PC-9 (cell line): ENCODE results near the gene FBP2. TPM values are rescaled to one million over a fixed set of nuclear protein-coding genes. Genes with fewer than 3 reads are reported as not detected.
A peak's percentile ranks its signal among the peaks of the same experiment; 100 is the strongest.

Experiments
- BruUV-seq: library from RNA; stranded (reverse); fragments of 400-500 nt; replicated peaks from 2 replicates; lab custom pipeline; 2021; lab: Mats Ljungman, UMichigan
- CTCF ChIA-PET: fragments of 300-600 bp; sonication (Branson Sonifier 250); formaldehyde crosslinking; loops from one replicate; lab custom pipeline; 2022; ENCODE audit warnings: antibody characterized with exemption; lab: Charles Lee
- POLR2A ChIA-PET: fragments of 300-600 bp; sonication (Branson Sonifier 250); formaldehyde crosslinking; loops from one replicate; lab custom pipeline; 2022; ENCODE audit warnings: antibody characterized with exemption; ENCODE audit not compliant: unreplicated experiment; lab: Charles Lee
- DNase-seq, 2 experiments: peaks; one replicate each; pipeline versions ENCODE4 v3.0.0 to v3.0.0-alpha.2; 2015 to 2022; ENCODE audit warnings: mixed read lengths in 1 of 2
- H2AFZ ChIP-seq: fragments of 200-600 bp; sonication (generic); 2 replicates; pipeline ENCODE4 v1.8.1; 2017; ENCODE audit warnings: antibody characterized with exemption
- H3F3A ChIP-seq: fragments of 200-600 bp; sonication (generic); 2 replicates; pipeline ENCODE4 v1.8.1; 2017; ENCODE audit warnings: antibody characterized with exemption, mild to moderate bottlenecking, low read depth; ENCODE audit not compliant: insufficient read depth
- H3K27ac ChIP-seq: fragments of 200-600 bp; sonication (generic); 2 replicates; pipeline ENCODE4 v1.6.1; 2016; ENCODE audit warnings: mixed run types
- H3K27me3 ChIP-seq: fragments of 200-600 bp; sonication (generic); 2 replicates; pipeline ENCODE4 v1.6.1; 2016; ENCODE audit warnings: low read depth, mixed run types; ENCODE audit not compliant: insufficient read depth
- H3K36me3 ChIP-seq: fragments of 200-600 bp; sonication (generic); 2 replicates; pipeline ENCODE4 v1.6.1; 2016; ENCODE audit warnings: low read depth, mixed run types
- H3K4me1 ChIP-seq: fragments of 200-600 bp; sonication (generic); replicated peaks from 2 replicates; pipeline ENCODE4 v1.6.1; 2016; ENCODE audit warnings: mixed run types; ENCODE audit not compliant: insufficient read depth
- H3K4me2 ChIP-seq: fragments of 200-600 bp; sonication (generic); 2 replicates; pipeline ENCODE4 v1.6.1; 2017; ENCODE audit warnings: mixed run types
- H3K4me3 ChIP-seq: fragments of 200-600 bp; sonication (generic); 2 replicates; pipeline ENCODE4 v1.6.1; 2016; ENCODE audit warnings: mixed run types
- H3K79me2 ChIP-seq: fragments of 200-600 bp; sonication (generic); 2 replicates; pipeline ENCODE4 v1.6.1; 2017; ENCODE audit warnings: low read depth, mixed run types
- H3K9me2 ChIP-seq: fragments of 200-600 bp; sonication (generic); 2 replicates; pipeline ENCODE4 v1.8.1; 2017; ENCODE audit warnings: mild to moderate bottlenecking; ENCODE audit not compliant: insufficient read depth
- H3K9me3 ChIP-seq: fragments of 200-600 bp; sonication (generic); 2 replicates; pipeline ENCODE4 v1.8.1; 2016; ENCODE audit warnings: low read depth; ENCODE audit not compliant: insufficient read depth
- H4K20me1 ChIP-seq: fragments of 200-600 bp; sonication (generic); 2 replicates; pipeline ENCODE4 v1.8.1; 2017; ENCODE audit not compliant: insufficient read depth
- CTCF ChIP-seq: fragments of 200-600 bp; sonication (generic); conservative IDR thresholded peaks from 2 replicates; pipeline ENCODE4 v1.6.1; 2017; ENCODE audit warnings: mixed run types, antibody characterized with exemption, mild to moderate bottlenecking, moderate library complexity
- EZH2 ChIP-seq: fragments of 200-600 bp; sonication (generic); IDR thresholded peaks from 2 replicates; pipeline ENCODE4 v1.8.0; 2017; ENCODE audit warnings: antibody characterized with exemption, low read depth
- intact Hi-C: fragments of 100-400 bp; cut with micrococcal nuclease; formaldehyde crosslinking; loops from one replicate; pipeline ENCODE4 v1.10.0; 2022; ENCODE audit not compliant: unreplicated experiment
- total RNA-seq: library from RNA; stranded (reverse); gene quantifications from 2 replicates; pipeline ENCODE4 v1.2.3, GENCODE V29; 2021

The FBP2 gene
- total RNA-seq, 1 experiment from 2014 or later, result not detected

GRCh38 chr9:94554439-94555331 is 38.9 kb downstream of the FBP2 start, which contains the start of gene PCAT7:
TSS of gene PCAT7 (plus strand) at chr9:94555083.
- 0 out of 2 replicates have a peak, but pooled peaks cover 3% of the 10 kb centered on the region for H3K9me3 ChIP-seq
- BruUV-seq, result TSS peak; percentile 34
- POLR2A ChIA-PET, result interaction anchor here (0.6 to 0.7 kb wide), 5 partner anchors 115 to 893 kb away, joined by 4 to 17 read pairs (median 5); no protein-coding TSS in a partner anchor
- H3K79me2 ChIP-seq, result peaks cover 42% of the 10 kb centered on the region
- H2AFZ ChIP-seq, result peak within 1 kb of the TSS; percentile 97
- H3F3A ChIP-seq, result 0 out of 2 replicates have a peak, but pooled peaks cover 7% of the 10 kb centered on the region
- DNase-seq, result peak; percentile 78 to 87
- H3K27me3 ChIP-seq, result no peaks in the 10 kb centered on the region
- CTCF ChIA-PET, result interaction anchor here (0.5 to 1.5 kb wide), 12 partner anchors 49 to 1763 kb away, joined by 3 to 12 read pairs (median 5); no protein-coding TSS in a partner anchor
- peaks cover 4% of the 10 kb centered on the region; the same call in 1 of the 2 replicates for H4K20me1 ChIP-seq
- H3K4me3 ChIP-seq, result peak within 1 kb of the TSS; percentile 67
- intact Hi-C loops, result loop anchor here (1.0 to 5.0 kb wide), 11 partner anchors 49 to 1663 kb away; no protein-coding TSS in a partner anchor
- H3K36me3 ChIP-seq, result peaks cover 11% of the 10 kb centered on the region; the same call in 1 of the 2 replicates
- H3K9me2 ChIP-seq, result no peaks in the 10 kb centered on the region
- H3K27ac ChIP-seq, result peak within 1 kb of the TSS; percentile 82
- peak within 1 kb of the TSS; percentile 87 for H3K4me2 ChIP-seq
- TF ChIP-seq CTCF (peak; percentile 82), EZH2 (no peak)
- peaks cover 5% of the 10 kb centered on the region for H3K4me1 ChIP-seq

- TF ChIP-seq CTCF, result no peak
- TF ChIP-seq EZH2, result no peak
- Histone ChIP-seq H4K20me1 (peaks cover 4% of the 10 kb centered on the region; the same call in 1 of the 2 replicates), H3K4me1 (peaks cover 5% of the 10 kb centered on the region), H3F3A (0 out of 2 replicates have a peak, but pooled peaks cover 7% of the 10 kb centered on the region), H2AFZ (peak overlapping the region; percentile 97), H3K27ac (peak overlapping the region; percentile 82; the same call in 1 of the 2 replicates), H3K4me2 (peak overlapping the region; percentile 87), H3K36me3 (peaks cover 17% of the 10 kb centered on the region), H3K9me2 (no peaks in the 10 kb centered on the region), H3K27me3 (no peaks in the 10 kb centered on the region), H3K9me3 (0 out of 2 replicates have a peak, but pooled peaks cover 3% of the 10 kb centered on the region), H3K4me3 (peak overlapping the region; percentile 67), H3K79me2 (peaks cover 42% of the 10 kb centered on the region)
- DNase-seq, result peak in 1 of 2 experiments; percentile 40
- intact Hi-C loops, result loop anchor here (1.0 to 5.0 kb wide), 11 partner anchors 49 to 1663 kb away; no protein-coding TSS in a partner anchor
- no TSS peak for BruUV-seq
- POLR2A ChIA-PET, result interaction anchor here (0.6 to 0.7 kb wide), 3 partner anchors 116 to 894 kb away, joined by 4 to 17 read pairs (median 8); no protein-coding TSS in a partner anchor
- CTCF ChIA-PET, result interaction anchor here (0.9 to 1.5 kb wide), 6 partner anchors 50 to 614 kb away, joined by 3 to 12 read pairs (median 6); no protein-coding TSS in a partner anchor
These were observed 39.6 kb downstream of the FBP2 start for GRCh38 chr9:94554078-94554438.
